Stimulated activated naive CD8-positive, alpha-beta T cell treated with anti-CD3 and anti-CD28 coated beads, Interleukin-15, Interleukin-2, amounts not matched to agents 100 ng/mL and 50 ng/mL, for 24 hours (primary cell): ENCODE results near the gene ADAMTS13.
"Not testable (repeated sequence)": the region's sequence is repeated elsewhere in the genome, so short reads cannot be mapped to it uniquely, and the experiment has no call there.

ENCODE experiments used
- H3K27ac Mint-ChIP-seq: one replicate; pipeline ENCODE4 v1.8.0; 2021; ENCODE audit warnings: mild to moderate bottlenecking, mixed read lengths
- H3K27me3 Mint-ChIP-seq: one replicate; pipeline ENCODE4 v1.8.0; 2021; ENCODE audit warnings: mixed read lengths
- H3K36me3 Mint-ChIP-seq: one replicate; pipeline ENCODE4 v1.8.0; 2021; ENCODE audit warnings: low read depth, mixed read lengths
- H3K4me1 Mint-ChIP-seq: one replicate; pipeline ENCODE4 v1.8.0; 2021; ENCODE audit warnings: low read depth, mixed read lengths
- H3K4me3 Mint-ChIP-seq: one replicate; pipeline ENCODE4 v1.8.0; 2021; ENCODE audit warnings: mild to moderate bottlenecking, mixed read lengths
- H3K9me3 Mint-ChIP-seq: one replicate; pipeline ENCODE4 v1.8.0; 2021; ENCODE audit warnings: mixed read lengths

ADAMTS13 gene

DNA sequence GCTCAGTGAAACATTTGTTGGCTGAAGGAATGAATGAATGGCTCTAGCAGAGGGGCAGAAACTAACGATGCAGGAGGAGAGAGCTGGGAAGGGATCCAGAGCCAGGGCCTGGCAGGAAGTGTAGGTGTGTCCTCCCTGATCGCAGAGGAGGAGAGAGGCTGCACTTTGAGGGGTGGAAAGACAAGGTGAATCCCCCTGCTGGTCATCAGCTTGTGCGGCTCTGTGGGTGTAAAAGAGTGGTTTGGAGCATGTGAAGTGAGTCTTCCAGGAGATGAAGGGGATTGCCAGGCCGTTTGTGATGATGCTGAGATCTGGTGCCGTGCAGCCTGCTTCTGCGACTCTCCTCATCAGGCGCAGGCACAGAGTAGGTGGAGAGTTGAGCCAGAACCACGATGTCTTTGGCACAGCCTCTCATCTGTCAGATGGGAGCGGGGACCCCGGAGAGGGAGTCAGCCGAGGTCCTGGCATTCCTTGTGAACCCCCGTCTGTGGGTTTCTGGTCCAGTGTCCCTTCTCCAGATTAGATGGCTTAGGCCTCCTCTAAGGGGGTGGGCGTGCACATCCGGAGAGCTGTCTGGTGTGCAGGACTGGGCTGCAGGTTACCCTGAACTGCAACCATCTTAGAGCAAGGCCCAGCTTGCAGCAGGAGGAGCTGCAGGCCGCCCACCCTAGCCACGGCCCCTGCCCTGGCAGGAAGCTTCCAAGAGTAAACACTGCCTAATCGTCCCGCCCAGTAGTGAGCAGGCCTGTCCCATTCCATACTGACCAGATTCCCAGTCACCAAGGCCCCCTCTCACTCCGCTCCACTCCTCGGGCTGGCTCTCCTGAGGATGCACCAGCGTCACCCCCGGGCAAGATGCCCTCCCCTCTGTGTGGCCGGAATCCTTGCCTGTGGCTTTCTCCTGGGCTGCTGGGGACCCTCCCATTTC, at the start of gene ADAMTS13:
Gene ADAMTS13, plus strand, starts transcription at position 753 of the 928 bp plus-strand sequence. Its CDS starts 77 bp downstream, at position 830.
- peaks cover 3% of the 10 kb centered on the region for H3K36me3 Mint-ChIP-seq
- H3K27ac Mint-ChIP-seq, result peak within 1 kb of the TSS; percentile 72
- H3K27me3 Mint-ChIP-seq, result peaks cover 5% of the 10 kb centered on the region
- no peaks in the 10 kb centered on the region for H3K9me3 Mint-ChIP-seq
- H3K4me1 Mint-ChIP-seq, result peaks cover 40% of the 10 kb centered on the region
- H3K4me3 Mint-ChIP-seq, result peak within 1 kb of the TSS; percentile 15

DNA sequence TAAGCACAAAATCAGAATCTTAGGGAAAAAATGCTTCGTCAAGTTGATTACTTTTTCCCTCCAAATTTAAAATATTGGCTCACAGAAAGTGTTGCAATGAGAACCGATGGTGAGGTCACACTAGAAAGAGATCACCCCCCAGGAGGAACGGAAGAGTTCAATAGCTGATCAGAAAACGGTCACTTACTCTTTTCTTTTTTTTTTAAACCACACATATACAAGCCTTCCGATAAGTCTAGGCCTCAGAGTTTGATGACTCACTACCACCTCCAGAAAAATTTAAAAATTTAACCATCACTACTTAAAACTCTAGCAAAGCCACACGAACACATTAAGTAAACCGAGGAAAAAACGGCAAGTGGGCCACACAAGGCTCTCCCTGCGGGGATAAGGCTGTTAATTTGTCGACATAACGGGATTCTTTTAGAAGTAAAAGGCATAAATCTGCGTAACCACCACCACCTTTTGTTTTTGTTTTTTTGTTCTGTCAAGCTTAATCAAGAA, 47.5 kb upstream of the ADAMTS13 start:
- H3K4me1 Mint-ChIP-seq, result peaks cover 51% of the 10 kb centered on the region
- H3K9me3 Mint-ChIP-seq, result no peaks in the 10 kb centered on the region
- peak overlapping the region; percentile 99 for H3K4me3 Mint-ChIP-seq
- H3K36me3 Mint-ChIP-seq, result peaks cover 50% of the 10 kb centered on the region
- peak overlapping the region; percentile 96 for H3K27ac Mint-ChIP-seq
- H3K27me3 Mint-ChIP-seq, result no peaks in the 10 kb centered on the region

DNA sequence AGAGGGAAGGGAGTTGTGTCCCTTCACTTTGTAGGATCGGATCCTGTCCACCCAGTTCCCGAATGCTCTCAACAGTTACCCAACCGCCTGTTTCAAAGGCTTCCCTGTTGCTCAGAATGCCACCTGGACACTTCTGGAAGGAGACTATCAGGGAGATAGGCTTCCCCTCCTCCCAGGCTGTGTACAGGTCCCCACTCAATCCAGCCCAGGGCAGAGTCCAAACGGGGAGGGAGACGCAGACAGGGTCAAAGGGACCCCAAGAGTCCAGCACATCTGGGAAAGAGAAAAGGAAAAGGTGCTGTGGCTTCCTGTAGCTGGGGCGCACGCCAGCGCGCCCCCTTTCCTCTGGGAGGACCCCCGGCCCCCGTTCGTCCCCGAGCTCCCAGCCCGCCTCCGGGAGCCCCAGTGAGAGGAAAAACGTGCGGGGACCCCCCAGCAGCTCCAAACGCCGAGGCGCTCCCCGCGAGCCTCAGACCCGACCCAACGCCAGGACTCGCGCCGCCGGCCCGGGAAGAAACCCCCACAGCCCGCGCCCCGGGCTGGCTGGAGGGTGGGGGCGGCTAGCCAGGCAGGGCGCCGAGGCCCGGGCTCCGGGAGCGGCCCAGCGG, 46.9 kb upstream of the ADAMTS13 start:
- Mint-ChIP-seq H3K27me3 (no peaks in the 10 kb centered on the region), H3K36me3 (peaks cover 45% of the 10 kb centered on the region), H3K4me3 (peak overlapping the region; percentile 99), H3K4me1 (peaks cover 46% of the 10 kb centered on the region), H3K9me3 (no peaks in the 10 kb centered on the region), H3K27ac (peak overlapping the region; percentile 96)

DNA sequence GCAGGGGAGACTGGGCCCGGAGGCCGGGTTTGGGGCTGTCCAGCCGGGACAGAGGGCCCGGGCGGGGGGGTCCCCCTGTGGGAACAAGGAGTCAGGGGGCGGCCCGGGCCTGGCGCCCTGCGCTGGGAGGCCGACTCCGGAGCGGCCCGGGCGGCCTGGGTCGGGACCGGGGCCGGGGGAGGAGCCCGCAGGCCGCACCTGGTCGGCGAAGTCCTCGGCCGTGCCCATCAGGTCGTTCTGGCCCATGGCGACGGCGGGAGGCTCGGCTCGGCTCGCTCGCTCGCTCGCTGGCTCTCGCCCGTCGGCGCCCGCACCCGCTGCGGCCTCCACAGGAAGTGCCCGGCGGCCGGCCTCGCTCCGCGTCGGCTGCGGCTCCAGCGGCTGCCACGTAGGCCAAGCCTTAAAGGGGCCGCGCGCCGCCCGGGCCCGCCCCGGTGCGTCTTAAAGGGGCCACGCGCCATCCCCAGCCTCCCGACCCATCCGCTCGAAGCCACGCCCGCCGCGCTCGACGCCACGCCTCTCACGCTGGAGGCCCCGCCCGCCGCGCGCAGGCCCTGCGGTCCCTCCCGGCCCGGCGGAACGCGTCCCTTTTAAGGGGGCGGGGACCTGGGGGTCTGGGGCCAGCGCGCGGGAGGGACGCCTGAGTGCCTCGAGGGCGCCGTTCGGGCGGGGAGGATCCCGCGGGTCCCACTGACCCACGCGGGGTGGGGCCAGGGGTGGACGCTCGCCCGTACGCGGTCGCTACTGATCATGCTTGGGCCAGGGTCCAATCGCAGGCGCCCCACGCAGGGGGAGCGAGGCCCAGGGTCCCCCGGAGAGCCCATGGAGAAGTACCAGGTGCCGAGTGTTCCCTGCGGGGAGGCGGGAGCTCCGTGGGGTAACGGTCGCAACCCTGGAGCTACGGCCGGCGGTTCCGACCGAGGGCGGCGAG, 46.2 kb upstream of the ADAMTS13 start, which contains the start of the genes STKLD1 and SURF4:
Gene STKLD1, plus strand, starts transcription at position 643 of the 931 bp plus-strand sequence. Its CDS starts 108 bp downstream, at position 751.
Gene SURF4, minus strand, starts transcription at position 337 of the 931 bp plus-strand sequence. Its CDS starts 91 bp downstream, at position 246.
- H3K4me3 Mint-ChIP-seq, result peak within 1 kb of the TSS; percentile 99
- H3K4me1 Mint-ChIP-seq, result peaks cover 38% of the 10 kb centered on the region
- H3K36me3 Mint-ChIP-seq, result peaks cover 37% of the 10 kb centered on the region
- H3K27ac Mint-ChIP-seq, result peak within 1 kb of the TSS; percentile 96
- no peaks in the 10 kb centered on the region for H3K9me3 Mint-ChIP-seq
- H3K27me3 Mint-ChIP-seq, result no peaks in the 10 kb centered on the region

DNA sequence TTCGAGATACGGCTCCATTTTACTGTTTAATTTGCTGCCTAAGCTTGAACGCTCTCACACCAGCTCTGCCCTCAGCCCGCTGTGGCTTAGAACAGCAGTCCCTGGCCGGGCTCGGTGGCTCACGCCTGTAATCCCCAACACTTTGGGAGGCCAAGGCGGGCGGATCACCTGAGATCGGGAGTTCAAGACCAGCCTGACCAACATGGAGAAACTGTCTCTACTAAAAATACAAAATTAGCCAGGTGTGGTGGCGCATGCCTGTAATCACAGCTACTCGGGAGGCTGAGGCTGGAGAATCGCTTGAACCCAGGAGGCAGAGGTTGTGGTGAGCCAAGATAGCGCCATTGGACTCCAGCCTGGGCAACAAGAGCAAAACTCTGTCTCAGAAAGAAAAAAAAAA, 44.9 kb upstream of the ADAMTS13 start:
- not testable (repeated sequence) for H3K27me3 Mint-ChIP-seq, H3K9me3 Mint-ChIP-seq, H3K27ac Mint-ChIP-seq
- Mint-ChIP-seq H3K4me1 (peaks cover 25% of the 10 kb centered on the region), H3K36me3 (peaks cover 25% of the 10 kb centered on the region), H3K4me3 (peak overlapping the region; percentile 54)

DNA sequence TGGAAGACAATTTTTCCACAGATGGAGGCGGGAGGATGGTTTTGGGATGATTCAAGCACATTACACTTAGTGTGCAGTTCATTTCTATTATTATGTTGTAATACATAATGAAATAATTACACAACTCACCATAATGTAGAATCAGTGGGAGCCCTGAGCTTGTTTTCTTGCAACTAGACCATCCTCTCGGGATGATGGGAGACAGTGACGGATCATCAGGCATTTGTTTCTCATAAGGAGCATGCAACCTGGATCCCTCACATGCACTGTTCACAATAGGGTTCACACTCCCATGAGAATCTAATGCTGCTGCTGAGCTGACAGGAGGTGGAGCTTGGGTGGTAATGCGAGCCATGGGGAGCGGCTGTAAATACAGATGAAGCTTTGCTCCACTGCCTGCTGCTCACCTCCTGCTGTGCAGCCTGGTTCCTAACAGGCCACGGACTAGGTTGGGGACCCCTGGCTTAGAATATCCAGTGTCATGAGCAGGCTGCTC, 44.4 kb upstream of the ADAMTS13 start:
- Mint-ChIP-seq H3K27me3 (no peaks in the 10 kb centered on the region), H3K4me3 (no peak overlapping the region), H3K27ac (no peak overlapping the region), H3K9me3 (no peaks in the 10 kb centered on the region), H3K4me1 (peaks cover 20% of the 10 kb centered on the region), H3K36me3 (peaks cover 20% of the 10 kb centered on the region)

DNA sequence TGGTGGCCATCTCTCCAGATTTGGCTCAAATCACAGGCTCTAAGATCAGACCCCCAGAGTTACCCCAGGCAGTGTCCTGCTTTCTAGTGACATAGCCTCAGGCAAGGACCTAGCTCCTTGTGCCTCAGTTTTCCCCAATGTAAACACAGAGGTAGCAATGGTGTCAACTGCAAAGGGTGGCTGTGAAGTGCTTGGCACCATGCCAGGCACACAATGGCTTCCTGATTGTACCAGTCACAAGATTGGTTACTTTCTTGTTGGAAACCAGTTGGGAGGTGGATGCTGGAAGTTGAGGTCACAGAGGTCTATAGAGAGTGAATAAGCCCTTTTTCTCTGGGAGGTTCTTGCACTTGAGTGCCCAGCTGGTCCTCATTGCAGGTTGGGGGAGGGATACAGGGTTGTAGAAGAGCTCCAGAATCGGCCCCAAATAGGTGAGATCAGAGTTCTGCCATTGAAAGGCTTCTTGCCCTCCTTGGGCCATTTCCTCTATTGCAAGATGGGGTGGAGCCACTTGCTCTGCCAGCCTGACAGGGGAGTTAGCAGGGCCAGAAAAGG, 43.7 kb upstream of the ADAMTS13 start:
- no peak overlapping the region for H3K4me3 Mint-ChIP-seq
- no peak overlapping the region for H3K27ac Mint-ChIP-seq
- H3K36me3 Mint-ChIP-seq, result peaks cover 14% of the 10 kb centered on the region
- H3K9me3 Mint-ChIP-seq, result no peaks in the 10 kb centered on the region
- H3K27me3 Mint-ChIP-seq, result no peaks in the 10 kb centered on the region
- H3K4me1 Mint-ChIP-seq, result peaks cover 13% of the 10 kb centered on the region

DNA sequence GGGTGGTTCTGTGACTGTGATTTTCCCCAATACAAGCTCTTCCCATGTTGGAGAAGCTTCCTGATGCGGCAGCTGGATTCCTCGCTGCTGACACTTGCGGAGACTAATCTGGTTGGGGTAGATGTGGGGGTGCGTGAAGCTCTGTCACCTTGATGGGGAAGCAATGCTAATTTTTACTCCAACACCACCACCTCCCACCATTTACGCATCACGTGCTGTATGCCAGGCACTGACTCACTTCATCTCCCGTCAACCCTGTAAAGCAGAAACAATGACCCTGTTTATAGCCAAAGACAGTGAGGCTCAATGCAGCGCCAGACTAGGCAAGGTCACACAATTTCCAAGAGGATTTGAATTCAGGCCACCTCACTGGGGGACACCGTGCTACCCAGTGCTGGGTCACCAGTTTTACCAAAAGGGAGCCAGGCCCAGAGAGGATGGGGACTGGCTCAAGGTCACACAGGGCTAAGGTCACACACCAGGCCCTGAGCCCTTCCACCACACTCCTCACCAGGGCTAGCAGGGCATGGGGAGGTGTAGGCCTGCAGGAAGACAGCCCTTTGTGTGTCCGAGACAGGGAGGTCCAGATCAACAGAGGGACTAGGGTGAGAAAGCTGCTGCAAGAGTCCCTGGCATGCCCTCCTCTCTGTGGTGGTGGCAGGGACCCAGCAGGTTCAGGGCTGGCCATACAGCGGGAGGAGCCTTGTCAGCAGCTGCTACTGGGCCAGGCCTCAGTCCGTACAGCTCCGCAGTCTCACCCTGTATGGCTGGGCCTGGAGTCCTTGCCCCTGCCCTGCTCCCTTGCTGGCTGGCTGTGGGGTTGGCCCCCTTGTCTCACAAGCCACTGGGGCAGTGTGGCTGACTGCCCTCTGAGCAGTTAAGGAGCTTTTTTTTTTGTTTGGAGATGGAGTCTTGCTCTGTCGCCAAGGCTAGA, 42.7 kb upstream of the ADAMTS13 start:
- Mint-ChIP-seq H3K4me1 (peaks cover 7% of the 10 kb centered on the region), H3K27ac (no peak overlapping the region), H3K9me3 (no peaks in the 10 kb centered on the region), H3K36me3 (peaks cover 8% of the 10 kb centered on the region), H3K4me3 (no peak overlapping the region), H3K27me3 (no peaks in the 10 kb centered on the region)

DNA sequence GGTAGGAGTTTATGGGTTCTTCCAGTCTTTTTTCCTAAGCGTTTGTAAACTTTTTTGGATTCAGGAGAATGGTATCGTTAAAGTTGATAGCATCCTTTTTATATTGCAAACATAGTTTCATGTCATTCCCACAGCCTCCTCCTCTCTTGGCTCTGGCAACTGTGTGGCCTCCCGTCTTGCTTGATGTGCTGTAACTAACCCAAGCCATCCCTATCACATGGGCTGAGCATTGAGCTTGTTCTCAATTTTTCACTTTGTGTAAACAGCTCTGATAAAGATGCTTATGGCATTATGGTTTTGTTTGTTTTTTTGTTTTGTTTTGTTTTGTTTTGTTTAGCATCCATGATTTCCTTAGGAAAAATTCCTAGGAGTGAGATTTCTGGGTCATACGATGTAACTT, 41.4 kb upstream of the ADAMTS13 start:
- Mint-ChIP-seq H3K27ac (no peak overlapping the region), H3K27me3 (no peaks in the 10 kb centered on the region), H3K4me1 (no peaks in the 10 kb centered on the region), H3K4me3 (no peak overlapping the region), H3K9me3 (no peaks in the 10 kb centered on the region), H3K36me3 (no peaks in the 10 kb centered on the region)

DNA sequence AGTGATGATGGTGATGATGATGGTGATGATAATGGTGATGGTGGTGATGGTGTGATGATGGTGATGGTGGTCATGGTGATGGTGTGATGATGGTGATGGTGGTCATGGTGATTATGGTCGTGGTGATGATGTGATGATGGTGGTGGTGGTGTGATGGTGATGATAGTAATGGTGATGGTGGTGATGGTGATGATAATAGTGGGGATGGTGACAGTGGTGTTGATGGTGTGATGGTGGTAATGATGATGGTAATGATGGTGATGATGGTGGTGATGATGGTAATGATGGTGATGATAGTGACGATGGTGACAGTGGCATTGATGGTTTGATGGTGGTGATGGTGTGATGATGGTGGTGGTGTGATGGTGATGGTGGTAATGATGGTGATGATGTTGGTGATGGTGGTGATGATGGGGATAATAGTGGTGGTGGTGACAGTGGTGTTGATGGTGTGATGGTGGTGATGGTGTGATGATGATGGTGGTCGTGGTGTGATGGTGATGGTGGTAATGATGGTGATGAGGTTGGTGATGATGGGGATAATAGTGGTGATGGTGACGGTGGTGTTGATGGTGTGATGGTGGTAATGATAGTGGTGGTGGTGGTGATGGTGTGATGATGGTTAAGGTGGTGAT, 39.5 kb upstream of the ADAMTS13 start:
- Mint-ChIP-seq H3K4me1 (no peaks in the 10 kb centered on the region), H3K4me3 (no peak overlapping the region), H3K27me3 (no peaks in the 10 kb centered on the region), H3K27ac (no peak overlapping the region), H3K36me3 (no peaks in the 10 kb centered on the region), H3K9me3 (no peaks in the 10 kb centered on the region)

DNA sequence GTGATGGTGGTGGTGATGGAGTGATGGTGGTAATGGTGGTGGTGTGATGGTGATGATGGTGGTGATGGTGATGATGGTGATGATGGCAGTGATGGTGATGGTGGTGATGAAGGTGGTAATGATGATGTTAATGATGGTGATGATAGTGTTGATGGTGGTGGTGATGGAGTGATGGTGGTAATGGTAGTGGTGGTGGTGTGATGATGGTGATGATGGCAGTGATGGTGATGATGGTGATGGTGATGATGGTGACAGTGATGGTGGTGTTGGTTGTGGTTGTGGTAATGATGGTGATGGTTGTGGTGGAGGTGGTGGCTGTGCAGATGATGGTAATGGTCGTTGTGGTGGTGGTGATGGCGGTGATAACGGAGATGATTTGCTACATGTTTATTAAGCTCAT, 38.7 kb upstream of the ADAMTS13 start:
- Mint-ChIP-seq H3K4me3 (no peak overlapping the region), H3K36me3 (no peaks in the 10 kb centered on the region), H3K4me1 (no peaks in the 10 kb centered on the region), H3K9me3 (no peaks in the 10 kb centered on the region), H3K27ac (no peak overlapping the region), H3K27me3 (no peaks in the 10 kb centered on the region)

DNA sequence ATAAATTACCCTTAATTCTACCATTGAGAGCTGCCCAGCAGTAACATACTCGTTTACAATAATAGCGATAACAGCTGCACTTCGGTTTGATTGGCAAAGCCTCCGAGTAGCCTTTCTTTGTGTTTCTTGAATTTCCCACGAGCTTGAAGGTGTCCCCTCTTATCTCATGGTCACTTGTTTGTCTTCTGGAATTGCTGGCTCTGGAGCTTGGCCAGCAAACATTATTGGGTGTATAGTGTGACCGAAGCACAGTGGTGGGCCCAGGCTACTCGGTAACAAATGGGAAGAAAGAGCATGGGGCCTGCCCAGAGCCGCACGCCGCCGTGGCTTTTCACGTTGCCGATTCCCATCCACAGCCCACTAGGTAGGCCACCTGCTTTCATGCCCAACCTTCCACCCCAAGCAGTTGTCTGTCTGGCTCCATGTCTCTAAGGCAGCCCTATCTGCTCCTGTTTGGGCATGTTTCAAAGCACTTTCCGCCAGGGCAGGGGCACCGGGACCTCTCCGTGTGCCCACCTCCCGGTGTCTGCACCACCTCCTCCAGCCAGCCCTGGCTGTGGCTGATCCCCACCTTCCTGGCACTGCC, 37.3 kb upstream of the ADAMTS13 start:
- no peak overlapping the region for H3K4me3 Mint-ChIP-seq

More for the DNA sequence above, 37.3 kb upstream of the ADAMTS13 start:
- no peak overlapping the region for H3K27ac Mint-ChIP-seq
- H3K27me3 Mint-ChIP-seq, result peaks cover 2% of the 10 kb centered on the region
- H3K36me3 Mint-ChIP-seq, result no peaks in the 10 kb centered on the region
- H3K4me1 Mint-ChIP-seq, result no peaks in the 10 kb centered on the region
- no peaks in the 10 kb centered on the region for H3K9me3 Mint-ChIP-seq
